ENCODE measurements around the gene WNK2.

WNK2 gene

DNA sequence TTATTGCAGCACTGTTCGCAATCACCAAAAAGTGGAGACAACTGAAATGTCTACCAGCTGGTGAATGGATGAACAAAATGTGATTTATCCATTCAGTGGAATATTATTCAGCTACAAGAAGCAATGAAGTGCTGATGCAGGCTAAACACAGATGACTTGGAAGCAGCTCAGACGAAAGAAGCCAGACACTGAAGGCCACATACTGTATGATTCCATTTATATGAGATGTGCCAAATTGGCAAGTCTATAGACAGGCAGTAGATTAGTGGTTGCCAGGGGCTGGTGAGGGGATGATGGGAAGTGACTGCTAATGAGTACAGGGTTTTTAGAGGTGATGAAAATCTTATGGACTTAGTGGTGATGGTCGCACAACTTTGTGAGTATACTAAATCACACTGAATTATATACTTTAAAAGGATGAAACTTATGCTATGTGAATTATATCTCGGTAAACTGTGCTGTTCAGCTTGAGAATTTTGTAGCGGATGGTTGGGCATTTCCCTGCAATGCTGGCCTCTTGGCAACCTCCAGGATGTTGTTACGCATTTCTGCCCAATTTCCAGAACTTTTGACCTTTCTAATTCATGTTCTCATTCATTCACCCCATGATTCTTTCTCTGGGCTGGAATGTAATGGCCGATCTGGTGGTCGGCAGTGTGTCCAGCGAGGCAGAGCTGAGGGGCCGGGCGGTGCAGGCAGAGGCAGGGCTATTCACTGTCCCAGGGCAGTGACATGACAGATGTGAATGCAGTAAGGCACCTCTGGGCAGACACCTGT, 22.0 kb upstream of the WNK2 start:
- DNase-seq (ENCODE audit: low read depth in 2 of 2), result no peak

DNA sequence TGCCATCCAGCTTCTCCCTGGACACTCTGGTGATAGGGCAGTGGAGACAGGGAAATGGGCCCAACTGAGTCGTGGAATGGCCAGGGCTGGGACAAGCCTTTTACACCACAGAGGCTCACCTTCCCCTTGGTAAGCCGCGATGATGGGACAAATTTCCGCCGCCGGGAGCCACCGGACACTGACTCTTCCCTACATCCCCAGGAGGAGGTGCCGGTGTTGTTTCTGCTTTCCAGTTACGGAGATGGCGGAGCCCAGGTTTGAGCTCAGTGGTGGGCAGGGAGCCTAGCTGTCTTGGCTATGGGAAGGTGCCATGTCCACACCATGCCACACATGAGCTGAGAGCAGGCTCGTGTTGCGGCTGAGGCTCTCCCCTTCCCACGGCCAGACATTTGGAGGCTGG, 19.9 kb upstream of the WNK2 start:
- DNase-seq (ENCODE audit: low read depth in 2 of 2), result no peak

DNA sequence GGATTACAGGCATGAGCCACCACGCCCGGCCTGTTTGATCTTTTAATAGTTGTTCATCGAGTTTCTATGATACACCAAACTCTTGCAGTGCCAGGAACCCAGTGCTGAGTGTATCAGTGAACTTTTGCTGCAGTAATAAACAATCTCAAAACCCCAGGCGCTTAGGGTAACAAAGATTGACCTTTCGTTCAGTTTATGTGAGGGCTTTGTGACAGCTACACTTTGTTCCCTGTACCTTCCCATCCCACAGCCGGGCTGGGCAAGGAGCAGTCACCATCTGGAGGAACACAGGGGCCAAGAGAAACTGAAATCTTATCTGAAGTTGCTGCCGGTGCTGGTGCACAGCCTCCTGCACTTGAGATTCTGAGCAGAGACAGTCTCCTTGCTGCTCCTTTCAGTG, 17.2 kb upstream of the WNK2 start:
- no peak for DNase-seq (ENCODE audit: low read depth in 2 of 2)

DNA sequence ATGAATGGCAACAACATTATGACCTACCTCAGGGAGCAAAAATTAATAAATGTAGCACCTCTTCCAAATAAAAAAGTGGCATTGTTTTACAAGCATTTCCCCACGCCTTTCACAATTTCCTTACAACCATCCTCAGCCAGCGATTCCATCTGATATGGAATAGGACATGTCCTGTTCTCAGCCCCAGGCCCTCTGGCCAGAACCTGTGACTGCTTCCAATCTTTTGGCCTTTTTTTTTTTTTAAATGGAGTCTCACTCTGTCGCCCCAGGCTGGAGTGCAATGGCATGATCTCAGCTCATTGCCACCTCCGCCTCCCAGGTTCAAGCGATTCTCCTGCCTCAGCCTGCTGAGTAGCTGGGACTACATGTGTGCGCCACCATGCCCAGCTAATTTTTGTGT, 16.8 kb upstream of the WNK2 start:
- DNase-seq (ENCODE audit: low read depth in 2 of 2), result no peak

DNA sequence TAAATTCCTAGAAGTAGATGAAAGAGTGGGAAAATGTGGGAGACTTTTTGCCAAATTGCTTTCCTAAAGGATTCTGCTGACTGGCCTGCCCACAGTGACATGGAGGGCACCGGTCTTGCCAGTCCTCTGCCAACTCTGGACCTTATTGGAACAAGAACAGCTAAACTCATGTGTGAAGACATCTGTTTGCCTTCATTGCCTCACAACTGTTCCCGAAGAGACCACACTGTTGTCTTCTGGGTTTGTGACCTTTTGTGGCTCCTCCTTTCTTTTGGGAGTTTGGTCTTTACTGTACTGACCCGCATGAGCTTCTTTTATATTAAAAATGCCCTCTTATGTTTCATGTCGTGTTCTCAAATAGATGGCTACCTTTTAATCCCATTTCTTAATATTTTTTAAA, 16.1 kb upstream of the WNK2 start:
- no peak for DNase-seq (ENCODE audit: low read depth in 2 of 2)

DNA sequence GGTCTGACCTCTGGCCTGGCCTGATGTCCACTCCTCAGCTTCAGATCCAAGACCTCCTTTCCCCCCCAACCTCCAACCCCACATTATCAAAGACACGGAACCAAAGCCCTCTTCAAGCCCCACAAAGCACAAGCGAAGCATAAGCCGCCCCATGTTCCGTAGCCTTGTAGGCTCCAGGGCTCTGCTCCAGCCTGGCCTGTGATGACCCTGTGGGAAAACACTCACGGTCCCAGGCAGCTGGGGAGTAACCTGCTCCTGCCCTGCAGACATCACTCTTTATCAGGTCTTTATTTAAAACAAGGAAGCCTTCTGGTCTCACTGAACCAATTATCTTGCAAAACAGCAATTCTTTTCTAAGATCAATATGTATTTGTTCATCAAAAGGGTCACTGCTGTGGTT, 15.4 kb upstream of the WNK2 start:
- DNase-seq (ENCODE audit: low read depth in 2 of 2), result no peak

DNA sequence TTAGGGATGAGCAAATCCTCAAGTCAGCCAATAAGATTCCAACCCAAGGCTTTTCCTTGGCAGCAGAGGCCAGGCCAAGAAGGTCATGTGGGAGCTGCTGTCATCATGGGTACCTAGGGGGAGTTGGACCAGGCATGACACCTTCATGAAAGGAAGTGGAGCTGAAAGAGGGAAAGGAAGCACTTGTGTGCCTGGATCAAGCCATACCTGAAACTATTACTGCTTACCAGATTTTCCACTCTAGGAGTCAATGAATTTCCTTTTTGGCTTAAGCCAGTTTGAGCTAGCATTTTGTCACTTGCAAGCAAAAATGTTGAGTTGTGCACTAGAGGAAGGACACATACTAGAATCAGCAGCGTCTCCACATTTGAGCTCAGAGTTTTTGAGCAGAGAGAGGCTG, 14.5 kb upstream of the WNK2 start:
- DNase-seq (ENCODE audit: low read depth in 2 of 2), result no peak

DNA sequence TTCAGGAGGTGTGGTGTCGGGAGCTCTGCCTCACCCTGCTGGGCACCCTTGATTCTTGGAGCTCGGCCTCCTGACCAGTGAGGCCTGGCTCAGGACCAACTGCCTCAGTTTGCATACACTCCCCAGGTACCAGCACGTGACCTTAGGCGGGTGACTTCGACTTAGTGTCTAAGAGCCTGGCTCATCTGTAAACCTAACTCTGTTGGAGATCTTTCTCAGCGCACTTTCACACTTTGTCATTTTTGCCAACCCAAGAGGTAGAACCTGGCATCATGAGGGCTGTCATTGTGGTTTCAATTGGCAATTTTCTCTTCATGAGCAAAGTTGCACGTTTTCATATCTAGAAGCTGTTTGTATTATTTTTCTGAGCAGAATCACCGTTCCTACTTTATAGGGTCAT, 13.4 kb upstream of the WNK2 start:
- no peak for DNase-seq (ENCODE audit: low read depth in 2 of 2)

DNA sequence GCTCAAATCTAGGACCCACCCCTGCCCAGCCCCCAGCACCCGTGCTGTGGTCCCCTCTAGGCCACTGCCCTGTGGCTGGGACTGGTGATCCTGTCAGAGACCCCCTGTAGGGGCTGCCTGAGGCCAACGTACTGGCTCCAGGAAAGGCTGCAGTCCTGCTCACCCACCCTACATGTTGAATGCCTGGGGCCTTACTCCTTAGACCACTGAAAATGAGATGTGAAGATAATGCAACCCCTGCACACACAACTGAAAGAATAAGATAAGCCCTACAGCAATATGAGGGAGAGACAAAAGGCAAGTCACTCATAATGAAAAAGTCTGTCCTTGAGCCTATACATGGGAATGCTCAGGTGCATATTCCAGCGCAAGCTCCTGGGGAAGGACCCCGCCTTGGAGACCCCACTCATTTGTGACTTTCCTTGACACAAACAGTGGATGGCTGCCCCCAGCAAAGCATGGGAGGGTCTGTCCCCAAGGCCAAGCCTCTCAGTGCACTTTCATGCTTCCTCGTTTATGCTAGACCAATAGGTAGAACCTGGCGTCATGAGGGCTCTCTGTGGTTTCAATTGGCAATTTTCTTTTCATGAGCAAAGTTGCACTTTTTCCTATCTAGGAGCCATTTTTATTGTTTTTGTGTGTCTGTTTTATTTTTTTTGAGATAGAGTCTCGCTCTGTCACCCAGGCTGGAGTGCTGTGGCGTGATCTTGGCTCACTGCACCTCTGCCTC, 12.5 kb upstream of the WNK2 start:
- no peak for DNase-seq (ENCODE audit: low read depth in 2 of 2)

DNA sequence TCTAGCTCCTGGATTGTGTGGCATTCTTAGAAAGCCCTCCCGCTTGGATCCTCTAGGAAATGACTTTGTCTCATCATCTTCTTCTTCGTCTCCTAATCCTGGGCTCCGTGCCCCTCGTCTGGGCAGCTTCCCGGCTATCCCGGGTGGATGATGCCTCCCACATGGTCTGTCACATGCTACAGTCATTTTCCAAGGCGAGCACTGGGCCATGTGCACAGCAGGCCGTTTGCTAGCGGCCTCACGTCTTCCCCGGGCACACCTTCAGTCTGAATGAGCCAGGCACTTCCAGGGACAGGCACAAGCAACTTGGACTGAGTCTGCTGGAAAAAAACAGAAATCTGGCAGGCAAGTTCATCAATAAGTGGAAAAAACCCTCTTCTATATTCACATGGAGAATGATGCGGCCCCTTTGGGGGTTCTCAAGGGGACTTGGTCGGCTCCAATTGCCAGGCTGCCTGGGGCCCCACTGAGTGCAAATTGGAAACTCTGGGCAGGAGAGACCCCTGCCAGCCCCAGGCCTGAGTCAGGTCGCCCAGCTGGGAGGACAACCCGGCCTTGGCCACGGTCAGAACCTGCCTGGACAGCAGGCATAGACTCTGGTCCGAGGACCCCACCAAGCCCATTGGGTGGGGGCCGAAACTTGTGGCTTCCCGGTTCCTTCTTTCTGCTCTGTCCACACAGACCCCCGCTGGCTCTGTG, 11.1 kb upstream of the WNK2 start:
- no peak for DNase-seq (ENCODE audit: low read depth in 2 of 2)

DNA sequence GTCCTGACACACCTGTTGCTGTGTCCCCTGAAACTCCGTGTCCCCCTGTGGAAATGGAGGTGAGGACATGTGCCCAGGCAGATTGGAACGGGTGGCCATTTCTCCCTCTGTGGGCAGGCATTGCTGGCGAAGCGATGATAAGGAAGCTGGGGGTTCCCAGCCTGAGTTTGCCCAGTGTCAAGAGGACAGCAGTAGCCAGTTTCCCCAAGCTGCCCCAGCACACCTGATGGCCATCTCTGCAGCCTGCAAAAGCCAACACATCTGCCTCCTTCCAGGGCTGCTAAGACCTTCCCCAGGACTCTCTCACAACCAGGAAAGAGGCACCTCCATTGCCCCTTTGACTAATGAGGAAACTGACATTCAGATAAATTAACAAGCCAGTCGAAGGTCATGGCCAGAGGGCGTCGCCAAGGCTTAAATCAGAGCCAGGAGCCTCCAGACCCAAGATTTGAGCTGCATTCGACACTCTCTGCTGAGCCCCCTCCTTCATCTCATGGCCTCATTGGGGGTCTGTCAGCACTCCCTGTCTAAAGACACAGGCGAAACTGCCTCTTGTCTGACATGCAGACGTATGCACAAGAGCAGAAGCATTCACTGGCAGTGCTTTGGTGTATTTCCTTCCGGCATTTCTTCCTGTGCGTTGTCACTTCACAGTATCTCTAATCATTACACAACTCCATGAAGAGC, 10.4 kb upstream of the WNK2 start:
- no peak for DNase-seq (ENCODE audit: low read depth in 2 of 2)

DNA sequence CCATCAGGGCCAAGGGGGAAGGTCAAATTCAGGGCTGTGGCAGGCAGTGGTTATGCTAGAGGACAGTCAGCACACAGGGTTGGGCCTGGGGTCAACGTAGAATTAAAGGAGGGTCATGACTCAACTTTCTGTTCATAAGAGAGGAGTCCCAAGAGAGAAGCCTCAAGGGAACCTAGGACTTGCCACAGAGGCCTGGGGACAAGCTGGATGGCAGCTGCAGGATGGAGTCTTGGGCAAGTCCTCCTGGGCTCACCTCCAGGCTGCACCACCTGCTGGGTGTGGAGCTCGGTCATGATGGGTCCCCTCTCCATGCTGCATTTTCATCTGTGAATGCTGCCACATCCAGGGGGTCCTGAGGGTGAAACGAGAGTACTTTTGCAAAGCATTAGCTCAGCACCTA, 9.0 kb upstream of the WNK2 start:
- DNase-seq (ENCODE audit: low read depth in 2 of 2), result no peak

DNA sequence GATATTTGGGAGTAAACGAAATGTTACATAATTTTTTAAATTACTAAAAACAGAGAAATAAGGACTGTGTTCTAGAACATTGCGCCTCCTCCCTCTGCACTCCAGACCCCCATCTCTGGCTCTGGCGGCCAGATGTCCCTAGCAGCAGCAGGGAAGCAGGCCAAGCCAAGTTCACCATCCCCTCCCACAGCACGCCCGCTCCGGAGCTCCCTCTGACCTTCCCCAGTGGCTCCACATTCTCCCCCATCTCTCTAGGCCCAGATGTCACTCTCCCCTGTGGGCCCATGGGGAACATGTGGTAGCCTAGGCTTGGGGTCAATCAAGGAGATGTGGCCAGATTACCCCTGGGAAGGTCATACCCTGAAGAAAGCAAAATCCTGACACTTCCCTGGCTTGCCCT, 6.3 kb upstream of the WNK2 start:
- DNase-seq (ENCODE audit: low read depth in 2 of 2), result no peak

DNA sequence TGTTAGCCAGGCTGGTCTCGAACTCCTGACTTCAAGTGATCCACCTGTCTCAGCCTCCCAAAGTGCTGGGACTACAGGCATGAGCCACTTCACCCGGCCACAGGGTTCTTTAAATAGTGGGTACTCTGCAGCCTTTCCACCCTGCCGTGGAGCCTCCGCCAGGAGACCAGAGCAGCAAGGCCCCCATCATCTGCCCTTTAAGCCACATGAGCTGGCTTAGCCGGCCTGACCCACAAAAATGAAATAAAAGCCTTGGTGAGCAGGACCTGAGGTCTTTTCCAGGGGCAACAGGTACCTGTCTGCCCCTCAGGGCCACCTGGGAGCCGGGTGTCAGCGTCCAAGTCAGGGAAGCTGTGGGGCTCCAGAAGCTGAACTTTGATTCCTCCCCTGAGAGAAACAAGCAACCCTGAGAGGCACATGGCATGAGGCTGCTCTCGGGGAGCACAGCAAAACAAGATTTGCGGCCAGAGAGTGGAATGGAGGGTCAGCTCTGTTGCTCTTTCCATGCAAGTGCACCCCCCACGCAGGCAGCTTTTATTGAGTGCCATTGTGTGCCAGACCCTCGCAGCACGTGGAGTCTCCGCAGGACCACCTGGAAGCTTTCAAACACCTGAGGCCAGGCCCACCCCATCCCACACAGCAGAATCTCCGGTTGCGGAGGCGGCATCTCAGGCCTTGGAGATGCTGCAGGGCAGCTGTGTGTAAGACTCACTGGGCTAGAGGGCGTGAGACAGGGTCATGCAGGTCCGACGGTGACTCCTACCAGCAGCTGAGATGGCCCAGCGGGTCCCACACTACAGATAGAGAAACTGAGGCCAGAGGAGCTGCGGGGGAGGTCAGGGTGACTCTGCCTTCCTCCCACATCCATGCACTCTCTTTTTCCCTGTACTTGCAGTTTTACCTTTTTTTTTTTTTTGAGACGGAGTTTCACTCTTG, 4.8 kb upstream of the WNK2 start:
- no peak for DNase-seq (ENCODE audit: low read depth in 2 of 2)

DNA sequence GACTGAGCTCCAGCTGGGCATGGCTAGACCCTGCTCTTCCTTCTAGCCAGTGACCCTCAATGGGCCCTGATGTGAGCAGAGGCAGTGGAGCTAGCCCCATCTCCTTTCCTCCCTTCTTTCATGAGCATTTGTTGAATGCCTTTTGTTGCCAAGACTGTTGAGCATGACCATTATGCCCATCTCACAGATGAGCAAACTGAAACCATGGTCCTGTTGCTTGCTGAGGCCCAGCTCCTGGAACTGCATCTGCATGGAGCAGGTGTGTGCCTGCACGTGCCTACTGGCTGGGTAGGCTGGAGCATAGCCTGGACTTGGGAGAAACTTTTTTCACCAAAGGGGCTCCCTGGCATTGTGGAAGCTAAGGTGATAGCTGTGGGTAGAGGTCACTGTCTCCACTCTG, 3.0 kb upstream of the WNK2 start:
- DNase-seq (ENCODE audit: low read depth in 2 of 2), result no peak

DNA sequence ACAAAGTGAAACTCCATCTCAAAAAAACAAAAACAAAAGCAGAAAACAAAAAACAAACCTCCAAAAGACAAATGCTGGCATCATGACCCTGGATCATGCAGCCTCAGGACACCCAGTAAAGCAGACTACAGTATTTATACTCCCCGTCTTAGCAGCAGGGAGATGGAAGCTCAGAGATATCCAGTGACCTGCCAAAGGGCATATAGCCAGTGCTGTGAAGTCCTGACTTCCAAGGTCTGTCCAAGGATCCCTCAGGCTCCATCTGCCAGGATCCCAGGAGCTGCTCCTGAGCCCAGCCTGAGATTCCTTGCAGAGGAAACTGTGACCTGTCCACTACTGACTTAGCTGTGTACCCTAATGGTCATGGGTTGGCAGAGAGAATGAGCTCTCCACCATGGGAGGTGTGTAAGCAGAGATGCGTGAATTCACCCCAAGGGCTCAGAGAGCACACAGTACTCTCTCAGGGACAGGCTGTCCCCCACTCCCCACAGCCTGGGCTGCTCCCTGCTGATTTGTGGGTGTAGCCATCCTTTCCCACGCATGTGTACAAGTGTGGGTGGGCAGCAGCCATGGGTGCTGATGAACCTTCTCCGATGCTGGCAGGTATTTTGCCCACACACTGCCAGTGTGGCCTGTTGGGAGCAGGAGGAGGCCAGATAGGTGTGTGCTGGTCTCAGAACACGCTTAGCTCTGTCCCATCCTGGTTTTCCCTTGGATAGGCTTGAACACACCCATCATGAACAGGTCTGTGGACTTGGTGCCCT, 2.1 kb upstream of the WNK2 start:
- DNase-seq (ENCODE audit: low read depth in 2 of 2), result no peak

DNA sequence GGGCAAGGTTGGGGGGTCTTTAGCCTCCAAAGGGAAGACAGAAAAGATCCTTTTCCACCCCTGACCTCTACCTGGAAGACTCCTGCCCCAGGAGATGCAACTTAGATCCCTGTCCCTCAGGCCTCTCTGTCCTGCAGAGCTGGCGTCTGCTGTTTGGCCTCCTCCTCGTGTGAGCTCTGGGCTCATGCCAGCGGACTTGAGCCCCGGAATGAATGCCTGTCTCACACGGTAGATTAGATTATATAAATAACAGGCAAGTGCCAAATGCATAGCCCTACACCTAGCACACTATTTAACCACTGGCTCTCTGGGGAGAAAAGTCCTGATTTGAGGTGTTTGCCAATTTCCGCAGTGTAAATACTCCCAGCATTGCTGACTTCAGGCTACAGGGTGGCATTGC, 1.4 kb upstream of the WNK2 start:
- DNase-seq (ENCODE audit: low read depth in 2 of 2), result no peak

DNA sequence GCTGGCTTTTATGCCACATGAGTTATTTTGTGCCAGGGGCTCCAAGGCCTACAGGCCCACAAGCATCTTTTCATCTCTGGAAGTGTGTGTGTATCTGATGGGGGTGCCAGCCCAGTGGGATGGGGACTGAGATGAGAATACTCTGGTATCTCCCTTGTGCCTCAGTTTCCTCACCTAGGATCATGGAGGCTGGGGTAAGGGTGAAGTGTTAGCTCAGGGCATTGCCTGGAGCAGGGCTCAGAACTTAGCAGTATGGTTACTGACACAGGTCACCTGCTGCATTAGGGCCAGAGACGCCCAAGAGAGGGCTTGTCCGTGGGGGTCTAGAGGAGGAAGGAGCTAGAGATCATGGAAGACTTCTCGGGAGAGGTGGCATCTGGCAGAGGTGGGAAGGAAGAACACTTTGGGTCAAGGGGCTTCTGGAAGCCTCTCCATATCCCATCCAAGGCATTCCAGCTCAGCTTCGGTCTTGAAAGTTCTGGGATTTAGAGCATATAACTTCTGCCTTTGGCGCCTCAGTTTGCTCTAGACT, 742 bp upstream of the WNK2 start:
- DNase-seq (ENCODE audit: low read depth in 2 of 2), result no peak

DNA sequence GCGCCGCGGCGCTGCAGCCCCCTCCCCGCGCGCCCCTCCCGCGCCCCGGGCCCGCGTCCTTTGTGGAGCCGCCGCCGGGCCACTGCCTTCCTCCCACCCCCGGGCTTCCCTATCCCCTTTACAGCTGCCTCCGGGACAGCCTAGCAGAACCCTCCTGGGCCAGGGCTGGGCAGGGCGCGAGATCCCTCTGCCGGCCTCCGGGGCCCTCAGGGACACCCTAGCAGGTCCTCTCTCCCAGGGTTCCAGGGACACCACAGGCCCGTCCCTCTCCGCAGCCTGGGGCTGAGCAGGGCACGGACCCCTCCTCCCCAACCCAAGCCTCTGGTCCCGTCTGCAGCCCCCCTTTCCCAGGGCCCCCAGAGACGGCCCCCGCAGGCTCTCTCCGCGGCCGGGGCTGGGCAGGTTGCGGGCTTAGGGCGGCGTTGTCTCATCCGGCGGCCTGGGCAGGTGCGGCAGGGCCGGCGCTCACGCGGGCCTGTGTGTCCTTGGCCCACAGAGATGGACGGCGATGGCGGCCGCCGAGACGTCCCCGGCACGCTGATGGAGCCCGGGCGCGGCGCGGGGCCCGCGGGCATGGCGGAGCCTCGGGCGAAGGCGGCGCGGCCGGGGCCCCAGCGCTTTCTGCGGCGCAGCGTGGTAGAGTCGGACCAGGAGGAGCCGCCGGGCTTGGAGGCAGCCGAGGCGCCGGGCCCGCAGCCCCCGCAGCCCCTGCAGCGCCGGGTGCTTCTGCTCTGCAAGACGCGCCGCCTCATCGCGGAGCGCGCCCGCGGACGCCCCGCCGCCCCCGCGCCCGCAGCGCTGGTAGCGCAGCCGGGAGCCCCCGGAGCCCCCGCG, 710 bp downstream of the WNK2 start:
- DNase-seq (ENCODE audit: low read depth in 2 of 2), result no peak
